Stomach (tissue), 4 donors: ENCODE data around the gene ECD.

ENCODE experiments used
- CTCF ChIP-seq, 7 experiments: fragments of 450-650 bp in 4 of 7; fragments of 200-600 bp in 3 of 7; sonication (generic) in 3 of 7; IDR thresholded peaks; one replicate each; pipeline ENCODE4 v1.5.1; 2016 to 2019; ENCODE audit warnings: antibody characterized with exemption in 7 of 7, control low read depth in 2 of 7, mild to moderate bottlenecking in 1 of 7
- POLR2A ChIP-seq, 4 donors: fragments of 450-650 bp; IDR thresholded peaks; one replicate each; pipeline ENCODE4 v1.6.1; 2016; ENCODE audit warnings: antibody characterized with exemption in 4 of 4, control low read depth in 2 of 4, mild to moderate bottlenecking in 1 of 4, moderate library complexity in 1 of 4

- TF ChIP-seq CTCF (IDR thresholded peaks at IDR 0.05) = peak in 6 of 7 experiments; percentile 19 to 73 (median 55)
- peak in 2 of 4 donors; percentile 38 to 75 for TF ChIP-seq POLR2A (IDR thresholded peaks at IDR 0.05)
Measured at GRCh38 chr10:73096449-73097304, 71.1 kb downstream of the ECD start, which contains the start of gene P4HA1.
